CD4-positive, alpha-beta T cell (primary cell): ENCODE data around the gene OR52W1. TPM values are rescaled to one million over a fixed set of nuclear protein-coding genes. Genes with fewer than 3 reads are reported as not detected.
"Not testable (repeated sequence)": the region's sequence is repeated elsewhere in the genome, so short reads cannot be mapped to it uniquely, and the experiment has no call there.

Experiments
- ATAC-seq: fragments of 200-7000 bp; cut with Tn5 transposase; one replicate; pipeline ENCODE4 v1.10.0; 2022; ENCODE audit warnings: mild to moderate bottlenecking; ENCODE audit not compliant: poor library complexity
- CTCF ChIA-PET: fragments of 350-600 bp; sonication (Branson Sonifier 250); formaldehyde crosslinking; loops from one replicate; lab custom pipeline; 2021; ENCODE audit warnings: antibody characterized with exemption, inconsistent platforms; lab: Charles Lee
- POLR2A ChIA-PET: fragments of 350-600 bp; sonication (Branson Sonifier 250); formaldehyde crosslinking; loops from one replicate; lab custom pipeline; 2021; ENCODE audit warnings: antibody characterized with exemption, inconsistent platforms; lab: Charles Lee
- DNase-seq, 14 experiments: peaks; one replicate each; pipeline ENCODE4 v3.0.0-alpha.2; 2013 to 2020; ENCODE audit warnings: mixed read lengths in 2 of 14
- H3K27ac ChIP-seq, 2 donors: one replicate each; pipeline versions ENCODE4 v1.5.1 to v1.7.0; 2013; ENCODE audit warnings: low read length in 2 of 2, low read depth in 1 of 2, mild to moderate bottlenecking in 1 of 2
- H3K27me3 ChIP-seq, 2 experiments: 1 replicate in 1 of 2; 2 replicates in 1 of 2; pipeline versions ENCODE4 v1.6.1 to v1.7.0; 2013; ENCODE audit warnings: low read length in 2 of 2, control low read depth in 1 of 2, mild to moderate bottlenecking in 1 of 2, moderate library complexity in 1 of 2; ENCODE audit not compliant: insufficient read depth in 2 of 2, control insufficient read depth in 1 of 2
- H3K36me3 ChIP-seq: one replicate; pipeline ENCODE4 v1.6.1; 2013; ENCODE audit warnings: low read length, control low read depth; ENCODE audit not compliant: insufficient read depth
- H3K4me1 ChIP-seq: one replicate; pipeline ENCODE4 v1.6.1; 2013; ENCODE audit warnings: low read length, control low read depth; ENCODE audit not compliant: insufficient read depth
- H3K4me3 ChIP-seq: one replicate; pipeline ENCODE4 v1.5.1; 2013; ENCODE audit warnings: mild to moderate bottlenecking, low read length, moderate library complexity
- H3K9me3 ChIP-seq, 2 experiments: 1 replicate in 1 of 2; 2 replicates in 1 of 2; pipeline versions ENCODE4 v1.6.1 to v1.7.0; 2013; ENCODE audit warnings: low read length in 2 of 2, mild to moderate bottlenecking in 2 of 2, control low read depth in 1 of 2, moderate library complexity in 1 of 2; ENCODE audit not compliant: control insufficient read depth in 1 of 2, insufficient read depth in 1 of 2
- H3K27ac Mint-ChIP-seq: one replicate; pipeline ENCODE4 v1.8.0; 2020; ENCODE audit warnings: mixed read lengths
- H3K27me3 Mint-ChIP-seq: one replicate; pipeline ENCODE4 v1.8.0; 2021; ENCODE audit warnings: mixed read lengths
- H3K36me3 Mint-ChIP-seq: one replicate; pipeline ENCODE4 v1.8.0; 2021; ENCODE audit warnings: low read depth, mixed read lengths
- H3K4me1 Mint-ChIP-seq: one replicate; pipeline ENCODE4 v1.8.0; 2021; ENCODE audit warnings: low read depth, mixed read lengths
- H3K4me3 Mint-ChIP-seq: one replicate; pipeline ENCODE4 v1.8.0; 2020; ENCODE audit warnings: mild to moderate bottlenecking, mixed read lengths
- H3K9me3 Mint-ChIP-seq: one replicate; pipeline ENCODE4 v1.8.0; 2020; ENCODE audit warnings: mixed read lengths
- CTCF ChIP-seq: fragments of 200-600 bp; IDR thresholded peaks from one replicate; pipeline ENCODE4 v1.8.0; 2022; ENCODE audit warnings: antibody characterized with exemption, mild to moderate bottlenecking
- intact Hi-C, 2 experiments: fragments of 100-400 bp; cut with DNase I in 1 of 2; cut with micrococcal nuclease in 1 of 2; formaldehyde crosslinking; loops; one replicate each; pipeline versions ENCODE4 v1.15.1 to v1.9.0; 2023 to 2025; cut with DNase I, micrococcal nuclease
- total RNA-seq, 174 experiments: library from RNA in 2 of 174; stranded (reverse) in 2 of 174; gene quantifications; one replicate each; pipeline ENCODE4 v1.2.3 and lab custom pipeline; 2021 to 2026

OR52W1 gene
- total RNA-seq, 2 experiments from 2014 or later, result not detected

DNA sequence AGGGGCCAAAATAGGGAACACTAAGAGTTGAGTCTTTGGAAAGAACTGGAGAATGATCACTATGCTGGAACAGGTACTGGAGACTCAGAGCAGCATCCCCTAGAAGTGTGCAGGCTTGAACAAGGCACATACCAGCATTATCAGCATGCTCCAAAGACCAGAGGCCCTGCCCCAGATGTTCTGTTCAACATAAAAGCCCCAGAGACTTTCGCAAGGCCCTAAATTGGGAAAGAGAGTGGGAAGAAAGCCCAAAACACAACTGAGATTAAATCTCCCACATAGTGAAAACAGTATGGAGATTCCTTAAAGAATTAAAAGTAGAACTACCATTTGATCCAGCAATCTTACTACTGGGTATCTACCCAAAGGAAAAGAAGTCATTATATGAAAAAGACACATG, 49.2 kb downstream of the OR52W1 start:
- CTCF ChIA-PET, result no interaction called here
- Mint-ChIP-seq H3K27ac (no peak overlapping the region), H3K27me3 (peaks cover 21% of the 10 kb centered on the region), H3K9me3 (no peaks in the 10 kb centered on the region), H3K4me1 (no peaks in the 10 kb centered on the region), H3K4me3 (no peak overlapping the region), H3K36me3 (no peaks in the 10 kb centered on the region)
- Histone ChIP-seq H3K27me3 (no peaks in the 10 kb centered on the region), H3K9me3 (no peaks in the 10 kb centered on the region), H3K27ac (no peak overlapping the region), H3K4me3 (no peak overlapping the region), H3K4me1 (no peaks in the 10 kb centered on the region), H3K36me3 (no peaks in the 10 kb centered on the region)
- no peak for TF ChIP-seq CTCF
- POLR2A ChIA-PET, result no interaction called here
- DNase-seq, result no peak
- intact Hi-C loops, result no loop called here
- ATAC-seq, result no peak

DNA sequence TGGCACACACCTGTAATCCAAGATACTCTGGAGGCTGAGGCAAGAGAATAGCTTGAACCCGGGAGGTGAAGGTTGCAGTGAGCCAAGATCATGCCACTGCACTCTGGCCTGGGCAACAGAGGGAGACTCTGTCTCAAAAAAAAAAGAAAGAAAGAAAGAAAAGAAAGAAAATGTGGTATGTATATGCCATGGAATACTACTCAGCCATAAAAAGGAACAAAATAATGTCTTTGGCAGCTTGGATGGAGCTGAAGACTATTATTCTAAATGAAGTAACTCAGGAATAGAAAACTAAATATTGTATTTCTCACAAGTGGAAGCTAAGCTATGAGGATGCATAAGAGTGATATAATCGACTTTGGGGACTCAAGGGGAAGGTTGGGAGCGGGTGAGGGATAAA, 49.9 kb downstream of the OR52W1 start:
- H3K27me3 ChIP-seq, CTCF ChIA-PET, H3K9me3 ChIP-seq, H3K36me3 Mint-ChIP-seq, ATAC-seq, DNase-seq, H3K27ac Mint-ChIP-seq, H3K27ac ChIP-seq, H3K9me3 Mint-ChIP-seq, H3K4me1 ChIP-seq, H3K36me3 ChIP-seq, H3K4me3 Mint-ChIP-seq, H3K4me3 ChIP-seq, intact Hi-C loops, H3K4me1 Mint-ChIP-seq: not testable (repeated sequence)
- H3K27me3 Mint-ChIP-seq, result peaks cover 15% of the 10 kb centered on the region
- POLR2A ChIA-PET, result interaction anchor here (0.7 kb wide), 1 partner anchor 725 kb away, joined by 4 read pairs; no protein-coding TSS in a partner anchor

Other genes with a start within 250 kb of the OR52W1 start
- not detected for gene OR56A5, start 230.7 kb upstream of the OR52W1 start, total RNA-seq
- not detected for gene OR52L1, start 212.2 kb upstream of the OR52W1 start, total RNA-seq
- gene OR56A4, start 192.3 kb upstream of the OR52W1 start, total RNA-seq, result not detected
- not detected for gene OR56A1, start 168.5 kb upstream of the OR52W1 start, total RNA-seq
- not detected for gene OR56B4, start 91.5 kb upstream of the OR52W1 start, total RNA-seq
- gene OR52B2, start 28.9 kb upstream of the OR52W1 start, total RNA-seq, result not detected
- not detected for gene C11orf42, start 6.3 kb downstream of the OR52W1 start, total RNA-seq
- 10 to 100 TPM; 26.7 to 27.7 TPM for gene FHIP1B, start 35.4 kb downstream of the OR52W1 start, total RNA-seq
- under 1 TPM in 1 of 2 experiments, not detected in 1; 0.16 TPM for gene CNGA4, start 39.9 kb downstream of the OR52W1 start, total RNA-seq
- gene CCKBR, start 60.6 kb downstream of the OR52W1 start, total RNA-seq, result not detected
- under 1 TPM in 1 of 2 experiments, not detected in 1; 0.27 TPM for gene CAVIN3, start 121.3 kb downstream of the OR52W1 start, total RNA-seq
- 10 to 100 TPM; 70.9 to 75.0 TPM for gene SMPD1, start 191.2 kb downstream of the OR52W1 start, total RNA-seq
- 100 to 1,000 TPM; 182 to 184 TPM for gene APBB1, start 219.9 kb downstream of the OR52W1 start, total RNA-seq
- under 1 TPM; 0.52 to 0.87 TPM for gene HPX, start 241.8 kb downstream of the OR52W1 start, total RNA-seq